ENCODE measurements around the gene SMKR1. TPM values are rescaled to one million over a fixed set of nuclear protein-coding genes. Genes with fewer than 3 reads are reported as not detected.

The SMKR1 gene
- 0.24 TPM in 1 of 2 replicates, not detected in the other for total RNA-seq

GRCh38 chr7:129501760-129502707, at the start of gene SMKR1:
Gene SMKR1, plus strand, starts transcription at chr7:129502531. Its CDS starts 294 bp downstream, at chr7:129502825.

Other genes with a start within 250 kb of the SMKR1 start
- gene STRIP2, start 68.1 kb upstream of the SMKR1 start, total RNA-seq, result 12.3 and 12.4 TPM in 2 replicates
- gene NRF1, start 109.2 kb downstream of the SMKR1 start, total RNA-seq, result 9.8 and 12.5 TPM in 2 replicates